ENCODE measurements around the gene CETP.
A peak's percentile ranks its signal among the peaks of the same experiment; 100 is the strongest.
"Not testable (repeated sequence)": the region's sequence is repeated elsewhere in the genome, so short reads cannot be mapped to it uniquely, and the experiment has no call there.

CETP gene

GRCh38 chr16:57000271-57001025 lies 38.7 kb downstream of the CETP start:
- Histone ChIP-seq H3K9me3 (ENCODE audit: control insufficient read depth, low read length) (no peaks in the 10 kb centered on the region), H3K4me1 (ENCODE audit: control insufficient read depth, insufficient read depth, low read length) (peaks cover 14% of the 10 kb centered on the region), H3K27me3 (ENCODE audit: control insufficient read depth, insufficient read depth, low read length) (no peaks in the 10 kb centered on the region), H3K36me3 (ENCODE audit: control insufficient read depth, insufficient read depth, low read length) (no peaks in the 10 kb centered on the region), H3K9ac (ENCODE audit: low read length) (peak overlapping the region; percentile 38), H3K4me3 (ENCODE audit: low read length) (no peak overlapping the region)

GRCh38 chr16:57001026-57001679 lies 39.4 kb downstream of the CETP start:
- Histone ChIP-seq H3K4me1 (ENCODE audit: control insufficient read depth, insufficient read depth, low read length) (peaks cover 14% of the 10 kb centered on the region), H3K9me3 (ENCODE audit: control insufficient read depth, low read length) (no peaks in the 10 kb centered on the region), H3K9ac (ENCODE audit: low read length) (no peak overlapping the region)

GRCh38 chr16:57003439-57004386 lies 42.0 kb downstream of the CETP start:
- Histone ChIP-seq H3K36me3 (ENCODE audit: control insufficient read depth, insufficient read depth, low read length) (no peaks in the 10 kb centered on the region), H3K9ac (ENCODE audit: low read length) (no peak overlapping the region), H3K9me3 (ENCODE audit: control insufficient read depth, low read length) (no peaks in the 10 kb centered on the region), H3K27me3 (ENCODE audit: control insufficient read depth, insufficient read depth, low read length) (no peaks in the 10 kb centered on the region), H3K4me1 (ENCODE audit: control insufficient read depth, insufficient read depth, low read length) (peaks cover 14% of the 10 kb centered on the region), H3K4me3 (ENCODE audit: low read length) (no peak overlapping the region)

More at GRCh38 chr16:57001026-57001679, 39.4 kb downstream of the CETP start:
- H3K27me3 ChIP-seq (ENCODE audit: control insufficient read depth, insufficient read depth, low read length): no peaks in the 10 kb centered on the region
- H3K36me3 ChIP-seq (ENCODE audit: control insufficient read depth, insufficient read depth, low read length): no peaks in the 10 kb centered on the region
- H3K4me3 ChIP-seq (ENCODE audit: low read length): no peak overlapping the region

GRCh38 chr16:57004387-57005250 lies 42.9 kb downstream of the CETP start:
- Histone ChIP-seq H3K9me3 (ENCODE audit: control insufficient read depth, low read length) (no peaks in the 10 kb centered on the region), H3K4me3 (ENCODE audit: low read length) (no peak overlapping the region), H3K4me1 (ENCODE audit: control insufficient read depth, insufficient read depth, low read length) (peaks cover 9% of the 10 kb centered on the region), H3K36me3 (ENCODE audit: control insufficient read depth, insufficient read depth, low read length) (no peaks in the 10 kb centered on the region), H3K9ac (ENCODE audit: low read length) (no peak overlapping the region), H3K27me3 (ENCODE audit: control insufficient read depth, insufficient read depth, low read length) (no peaks in the 10 kb centered on the region)

- not testable (repeated sequence) for H3K36me3 ChIP-seq (ENCODE audit: control insufficient read depth, insufficient read depth, low read length); H3K9ac ChIP-seq (ENCODE audit: low read length); H3K4me3 ChIP-seq (ENCODE audit: low read length); H3K9me3 ChIP-seq (ENCODE audit: control insufficient read depth, low read length); H3K4me1 ChIP-seq (ENCODE audit: control insufficient read depth, insufficient read depth, low read length); H3K27me3 ChIP-seq (ENCODE audit: control insufficient read depth, insufficient read depth, low read length)
These were observed 43.8 kb downstream of the CETP start for GRCh38 chr16:57005597-57005996.

- no peak overlapping the region for H3K9ac ChIP-seq (ENCODE audit: low read length)
- no peaks in the 10 kb centered on the region for H3K36me3 ChIP-seq (ENCODE audit: control insufficient read depth, insufficient read depth, low read length)
- no peaks in the 10 kb centered on the region for H3K9me3 ChIP-seq (ENCODE audit: control insufficient read depth, low read length)
- no peaks in the 10 kb centered on the region for H3K4me1 ChIP-seq (ENCODE audit: control insufficient read depth, insufficient read depth, low read length)
- no peaks in the 10 kb centered on the region for H3K27me3 ChIP-seq (ENCODE audit: control insufficient read depth, insufficient read depth, low read length)
- no peak overlapping the region for H3K4me3 ChIP-seq (ENCODE audit: low read length)
These were observed 45.3 kb downstream of the CETP start for GRCh38 chr16:57007050-57007449.

GRCh38 chr16:57007530-57007929 lies 45.8 kb downstream of the CETP start:
- Histone ChIP-seq H3K4me3 (ENCODE audit: low read length) (no peak overlapping the region), H3K9me3 (ENCODE audit: control insufficient read depth, low read length) (no peaks in the 10 kb centered on the region), H3K4me1 (ENCODE audit: control insufficient read depth, insufficient read depth, low read length) (no peaks in the 10 kb centered on the region), H3K36me3 (ENCODE audit: control insufficient read depth, insufficient read depth, low read length) (no peaks in the 10 kb centered on the region), H3K27me3 (ENCODE audit: control insufficient read depth, insufficient read depth, low read length) (no peaks in the 10 kb centered on the region), H3K9ac (ENCODE audit: low read length) (no peak overlapping the region)

GRCh38 chr16:57008440-57008839 lies 46.7 kb downstream of the CETP start:
- no peaks in the 10 kb centered on the region for H3K9me3 ChIP-seq (ENCODE audit: control insufficient read depth, low read length)
- H3K4me1 ChIP-seq (ENCODE audit: control insufficient read depth, insufficient read depth, low read length): no peaks in the 10 kb centered on the region
- no peak overlapping the region for H3K9ac ChIP-seq (ENCODE audit: low read length)
- H3K4me3 ChIP-seq (ENCODE audit: low read length): no peak overlapping the region
- H3K36me3 ChIP-seq (ENCODE audit: control insufficient read depth, insufficient read depth, low read length): no peaks in the 10 kb centered on the region
- no peaks in the 10 kb centered on the region for H3K27me3 ChIP-seq (ENCODE audit: control insufficient read depth, insufficient read depth, low read length)

- H3K4me3 ChIP-seq (ENCODE audit: low read length): no peak overlapping the region
- H3K36me3 ChIP-seq (ENCODE audit: control insufficient read depth, insufficient read depth, low read length): no peaks in the 10 kb centered on the region
- no peaks in the 10 kb centered on the region for H3K4me1 ChIP-seq (ENCODE audit: control insufficient read depth, insufficient read depth, low read length)
- no peak overlapping the region for H3K9ac ChIP-seq (ENCODE audit: low read length)
- H3K9me3 ChIP-seq (ENCODE audit: control insufficient read depth, low read length): no peaks in the 10 kb centered on the region
- no peaks in the 10 kb centered on the region for H3K27me3 ChIP-seq (ENCODE audit: control insufficient read depth, insufficient read depth, low read length)
These were observed 48.0 kb downstream of the CETP start for GRCh38 chr16:57009643-57010170.

- H3K4me3 ChIP-seq (ENCODE audit: low read length): no peak overlapping the region
- no peaks in the 10 kb centered on the region for H3K27me3 ChIP-seq (ENCODE audit: control insufficient read depth, insufficient read depth, low read length)
- H3K4me1 ChIP-seq (ENCODE audit: control insufficient read depth, insufficient read depth, low read length): no peaks in the 10 kb centered on the region
- no peak overlapping the region for H3K9ac ChIP-seq (ENCODE audit: low read length)
- peaks cover 5% of the 10 kb centered on the region for H3K36me3 ChIP-seq (ENCODE audit: control insufficient read depth, insufficient read depth, low read length)
- no peaks in the 10 kb centered on the region for H3K9me3 ChIP-seq (ENCODE audit: control insufficient read depth, low read length)
These were observed 50.6 kb downstream of the CETP start for GRCh38 chr16:57012353-57012752.

GRCh38 chr16:57013229-57013628 lies 51.5 kb downstream of the CETP start:
- H3K9me3 ChIP-seq (ENCODE audit: control insufficient read depth, low read length): no peaks in the 10 kb centered on the region
- H3K27me3 ChIP-seq (ENCODE audit: control insufficient read depth, insufficient read depth, low read length): no peaks in the 10 kb centered on the region
- H3K9ac ChIP-seq (ENCODE audit: low read length): no peak overlapping the region
- H3K4me3 ChIP-seq (ENCODE audit: low read length): no peak overlapping the region
- H3K36me3 ChIP-seq (ENCODE audit: control insufficient read depth, insufficient read depth, low read length): peaks cover 8% of the 10 kb centered on the region
- H3K4me1 ChIP-seq (ENCODE audit: control insufficient read depth, insufficient read depth, low read length): no peaks in the 10 kb centered on the region
